ENCODE measurements around the gene CCDC89. TPM values are rescaled to one million over a fixed set of nuclear protein-coding genes. Genes with fewer than 3 reads are reported as not detected.

The CCDC89 gene
- total and polyA plus RNA-seq, 2 of the 13 experiments (the other 11 are each of a cell fraction or from before 2014, with no cell fraction given), result 0.13 to 0.38 TPM

- FAIRE-seq, result no peak
These were observed 24.1 kb upstream of the CCDC89 start for GRCh38 chr11:85709941-85710702.

More at GRCh38 chr11:85709941-85710702, 24.1 kb upstream of the CCDC89 start:
- H3K4me3 ChIP-seq (replicated peaks in 1 of 3; ENCODE audit: insufficient read depth in 1 of 3, low read depth in 2 of 3, low read length in 3 of 3), result no peak overlapping the region
- H3K79me2 ChIP-seq (ENCODE audit: insufficient read depth, low read length), result no peaks in the 10 kb centered on the region
- no TSS peak for BruUV-seq (replicated peaks)
- no peak overlapping the region for H3K27ac ChIP-seq (ENCODE audit: extremely low read length, insufficient read depth, low read length)
- no peaks in the 10 kb centered on the region for H4K20me1 ChIP-seq (ENCODE audit: insufficient read depth, low read length)
- H3K9me3 ChIP-seq (ENCODE audit: low read length), result no peaks in the 10 kb centered on the region
- intact Hi-C loops (cut with micrococcal nuclease; ENCODE audit: unreplicated experiment) (no loop called here), in situ Hi-C loops (cut with HindIII; ENCODE audit: extremely low pct_ligation_motif_present, low pct_unique_long_range_greater_than_20kb) (no loop called here)
- no peaks in the 10 kb centered on the region for H3K4me1 ChIP-seq (ENCODE audit: insufficient read depth, low read length)
- TF ChIP-seq DPF2 (CRISPR knock-in tag; IDR thresholded peaks at IDR 0.05; ENCODE audit: borderline replicate concordance, low read depth), result no peak
- TF ChIP-seq AGO1 (IDR thresholded peaks at IDR 0.05; ENCODE audit: low read depth, low read length, poor library complexity, severe bottlenecking), result no peak
- TF ChIP-seq, protein P1, sequence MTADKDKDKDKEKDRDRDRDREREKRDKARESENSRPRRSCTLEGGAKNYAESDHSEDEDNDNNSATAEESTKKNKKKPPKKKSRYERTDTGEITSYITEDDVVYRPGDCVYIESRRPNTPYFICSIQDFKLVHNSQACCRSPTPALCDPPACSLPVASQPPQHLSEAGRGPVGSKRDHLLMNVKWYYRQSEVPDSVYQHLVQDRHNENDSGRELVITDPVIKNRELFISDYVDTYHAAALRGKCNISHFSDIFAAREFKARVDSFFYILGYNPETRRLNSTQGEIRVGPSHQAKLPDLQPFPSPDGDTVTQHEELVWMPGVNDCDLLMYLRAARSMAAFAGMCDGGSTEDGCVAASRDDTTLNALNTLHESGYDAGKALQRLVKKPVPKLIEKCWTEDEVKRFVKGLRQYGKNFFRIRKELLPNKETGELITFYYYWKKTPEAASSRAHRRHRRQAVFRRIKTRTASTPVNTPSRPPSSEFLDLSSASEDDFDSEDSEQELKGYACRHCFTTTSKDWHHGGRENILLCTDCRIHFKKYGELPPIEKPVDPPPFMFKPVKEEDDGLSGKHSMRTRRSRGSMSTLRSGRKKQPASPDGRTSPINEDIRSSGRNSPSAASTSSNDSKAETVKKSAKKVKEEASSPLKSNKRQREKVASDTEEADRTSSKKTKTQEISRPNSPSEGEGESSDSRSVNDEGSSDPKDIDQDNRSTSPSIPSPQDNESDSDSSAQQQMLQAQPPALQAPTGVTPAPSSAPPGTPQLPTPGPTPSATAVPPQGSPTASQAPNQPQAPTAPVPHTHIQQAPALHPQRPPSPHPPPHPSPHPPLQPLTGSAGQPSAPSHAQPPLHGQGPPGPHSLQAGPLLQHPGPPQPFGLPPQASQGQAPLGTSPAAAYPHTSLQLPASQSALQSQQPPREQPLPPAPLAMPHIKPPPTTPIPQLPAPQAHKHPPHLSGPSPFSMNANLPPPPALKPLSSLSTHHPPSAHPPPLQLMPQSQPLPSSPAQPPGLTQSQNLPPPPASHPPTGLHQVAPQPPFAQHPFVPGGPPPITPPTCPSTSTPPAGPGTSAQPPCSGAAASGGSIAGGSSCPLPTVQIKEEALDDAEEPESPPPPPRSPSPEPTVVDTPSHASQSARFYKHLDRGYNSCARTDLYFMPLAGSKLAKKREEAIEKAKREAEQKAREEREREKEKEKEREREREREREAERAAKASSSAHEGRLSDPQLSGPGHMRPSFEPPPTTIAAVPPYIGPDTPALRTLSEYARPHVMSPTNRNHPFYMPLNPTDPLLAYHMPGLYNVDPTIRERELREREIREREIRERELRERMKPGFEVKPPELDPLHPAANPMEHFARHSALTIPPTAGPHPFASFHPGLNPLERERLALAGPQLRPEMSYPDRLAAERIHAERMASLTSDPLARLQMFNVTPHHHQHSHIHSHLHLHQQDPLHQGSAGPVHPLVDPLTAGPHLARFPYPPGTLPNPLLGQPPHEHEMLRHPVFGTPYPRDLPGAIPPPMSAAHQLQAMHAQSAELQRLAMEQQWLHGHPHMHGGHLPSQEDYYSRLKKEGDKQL (CRISPR knock-in tag; IDR thresholded peaks at IDR 0.05; ENCODE audit: low read depth), result no peak
- TF ChIP-seq RBM39 (IDR thresholded peaks at IDR 0.05; ENCODE audit: low read depth, low read length, poor library complexity, severe bottlenecking), result no peak
- TF ChIP-seq KLF12 (CRISPR knock-in tag; IDR thresholded peaks at IDR 0.05; ENCODE audit: borderline replicate concordance), result no peak
- TF ChIP-seq SYNCRIP (IDR thresholded peaks at IDR 0.05; ENCODE audit: insufficient read depth, low read depth, low read length), result no peak
- no peak for TF ChIP-seq GFI1 (CRISPR knock-in tag; IDR thresholded peaks at IDR 0.05; ENCODE audit: borderline replicate concordance)
- TF ChIP-seq MBNL3 (CRISPR knock-in tag; conservative IDR thresholded peaks at IDR 0.05), result no peak
- TF ChIP-seq NFRKB (IDR thresholded peaks at IDR 0.05), result no peak
- TF ChIP-seq ZNF543 (CRISPR knock-in tag; IDR thresholded peaks at IDR 0.05), result no peak
- TF ChIP-seq, protein P2, sequence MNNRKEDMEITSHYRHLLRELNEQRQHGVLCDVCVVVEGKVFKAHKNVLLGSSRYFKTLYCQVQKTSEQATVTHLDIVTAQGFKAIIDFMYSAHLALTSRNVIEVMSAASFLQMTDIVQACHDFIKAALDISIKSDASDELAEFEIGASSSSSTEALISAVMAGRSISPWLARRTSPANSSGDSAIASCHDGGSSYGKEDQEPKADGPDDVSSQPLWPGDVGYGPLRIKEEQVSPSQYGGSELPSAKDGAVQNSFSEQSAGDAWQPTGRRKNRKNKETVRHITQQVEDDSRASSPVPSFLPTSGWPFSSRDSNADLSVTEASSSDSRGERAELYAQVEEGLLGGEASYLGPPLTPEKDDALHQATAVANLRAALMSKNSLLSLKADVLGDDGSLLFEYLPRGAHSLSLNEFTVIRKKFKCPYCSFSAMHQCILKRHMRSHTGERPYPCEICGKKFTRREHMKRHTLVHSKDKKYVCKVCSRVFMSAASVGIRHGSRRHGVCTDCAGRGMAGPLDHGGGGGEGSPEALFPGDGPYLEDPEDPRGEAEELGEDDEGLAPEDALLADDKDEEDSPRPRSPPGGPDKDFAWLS (CRISPR knock-in tag; IDR thresholded peaks at IDR 0.05; ENCODE audit: borderline replicate concordance), result no peak
- TF ChIP-seq KDM2A (CRISPR knock-in tag; IDR thresholded peaks at IDR 0.05; ENCODE audit: borderline replicate concordance, low read depth), result no peak
- TF ChIP-seq HOXA5 (CRISPR knock-in tag; IDR thresholded peaks at IDR 0.05), result no peak
- TF ChIP-seq AHR (CRISPR knock-in tag; IDR thresholded peaks at IDR 0.05), result no peak
- no peak for TF ChIP-seq ATF2 (CRISPR knock-in tag; IDR thresholded peaks at IDR 0.05)
- no peaks in the 10 kb centered on the region for H3K36me3 ChIP-seq (replicated peaks in 1 of 2; ENCODE audit: control insufficient read depth in 1 of 2, insufficient read depth in 2 of 2, low read length in 2 of 2)
- CTCF ChIA-PET (ENCODE audit: low intra/inter-chr PET ratio, low total read pairs), result no interaction called here
- no peak overlapping the region for H3K4me2 ChIP-seq (ENCODE audit: low read depth, low read length)
- no peak overlapping the region for H3K9ac ChIP-seq (ENCODE audit: insufficient read depth, low read depth, low read length)
- 78% methylated on average over 5 of the region's 5 CpGs for WGBS (ENCODE audit: low lambda C conversion rate)
- H3K27me3 ChIP-seq (ENCODE audit: control insufficient read depth in 1 of 2, insufficient read depth in 2 of 2, low read length in 2 of 2), result no peaks in the 10 kb centered on the region
- POLR2A ChIA-PET, result no interaction called here
- H2AFZ ChIP-seq (ENCODE audit: low read length), result no peak overlapping the region
- DNase-seq (ENCODE audit: low spot score) (no peak), ATAC-seq (no peak)

Data from HepG2 (cell line).